Iris pigment epithelial cell (primary cell): ENCODE results near the gene CKM.

Source experiments
- DNase-seq: peaks from one replicate; pipeline ENCODE4 v3.0.0-alpha.2; 2011; ENCODE audit warnings: low read depth

CKM gene

GRCh38 chr19:45322744-45323281 is at the start of gene CKM:
Gene CKM (minus strand): TSS chr19:45322875. CDS start chr19:45319713, 3,162 bp downstream.
- DNase-seq, result no peak

GRCh38 chr19:45370410-45371204 is 47.9 kb upstream of the CKM start, which contains the start of gene ERCC2:
Gene ERCC2 (minus strand): TSS chr19:45370573. CDS start chr19:45370540, 33 bp downstream.
- peak; percentile 99 for DNase-seq

- DNase-seq, result no peak
These were observed 46.2 kb upstream of the CKM start for GRCh38 chr19:45368737-45369340.

GRCh38 chr19:45368127-45368526 is 45.5 kb upstream of the CKM start:
- DNase-seq, result no peak

GRCh38 chr19:45364696-45365095 is 42.0 kb upstream of the CKM start:
- DNase-seq, result no peak

- no peak for DNase-seq
These were observed 41.3 kb upstream of the CKM start for GRCh38 chr19:45363861-45364459.

DNA sequence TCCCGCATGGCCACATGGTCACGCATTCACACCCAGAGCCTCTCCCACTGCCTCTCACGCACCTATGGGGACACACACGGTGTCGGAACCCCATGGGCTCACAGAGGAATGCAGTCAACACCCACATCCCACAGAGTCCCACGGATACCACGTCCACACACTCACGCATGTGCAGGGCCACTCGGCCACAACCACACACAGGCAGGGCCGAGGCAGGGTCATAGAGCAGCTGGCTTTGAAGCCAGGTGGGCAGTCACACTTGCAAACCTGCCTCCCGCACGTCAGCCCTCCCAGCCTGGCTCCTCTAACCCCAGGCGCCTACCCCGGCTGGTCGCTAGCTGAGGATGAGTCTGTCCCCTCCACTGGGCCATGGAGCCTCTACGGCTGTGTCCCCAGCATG is 39.6 kb upstream of the CKM start:
- no peak for DNase-seq

DNA sequence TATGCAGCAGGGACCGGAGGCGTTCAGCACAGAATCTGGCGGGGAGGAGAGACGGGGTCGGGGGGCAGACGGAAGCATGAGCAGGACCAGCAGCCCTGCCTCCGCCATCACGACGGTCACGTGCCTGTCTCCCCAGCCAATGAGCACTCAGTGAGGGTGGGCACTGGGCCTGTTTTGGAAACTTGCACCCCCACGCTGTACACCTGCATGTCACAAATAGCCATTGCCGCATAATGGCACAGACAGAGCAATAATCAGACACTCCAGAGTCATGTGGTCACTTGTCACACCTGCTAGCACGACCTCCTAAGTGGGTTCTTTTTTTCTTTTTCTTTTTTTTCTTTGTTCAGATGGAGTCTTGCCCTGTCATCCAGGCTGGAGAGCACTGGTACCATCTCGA is 38.9 kb upstream of the CKM start:
- no peak for DNase-seq

- DNase-seq, result no peak
These were observed 35.6 kb upstream of the CKM start for GRCh38 chr19:45358213-45358792.

GRCh38 chr19:45357445-45357783 is 34.7 kb upstream of the CKM start:
- DNase-seq, result no peak

DNA sequence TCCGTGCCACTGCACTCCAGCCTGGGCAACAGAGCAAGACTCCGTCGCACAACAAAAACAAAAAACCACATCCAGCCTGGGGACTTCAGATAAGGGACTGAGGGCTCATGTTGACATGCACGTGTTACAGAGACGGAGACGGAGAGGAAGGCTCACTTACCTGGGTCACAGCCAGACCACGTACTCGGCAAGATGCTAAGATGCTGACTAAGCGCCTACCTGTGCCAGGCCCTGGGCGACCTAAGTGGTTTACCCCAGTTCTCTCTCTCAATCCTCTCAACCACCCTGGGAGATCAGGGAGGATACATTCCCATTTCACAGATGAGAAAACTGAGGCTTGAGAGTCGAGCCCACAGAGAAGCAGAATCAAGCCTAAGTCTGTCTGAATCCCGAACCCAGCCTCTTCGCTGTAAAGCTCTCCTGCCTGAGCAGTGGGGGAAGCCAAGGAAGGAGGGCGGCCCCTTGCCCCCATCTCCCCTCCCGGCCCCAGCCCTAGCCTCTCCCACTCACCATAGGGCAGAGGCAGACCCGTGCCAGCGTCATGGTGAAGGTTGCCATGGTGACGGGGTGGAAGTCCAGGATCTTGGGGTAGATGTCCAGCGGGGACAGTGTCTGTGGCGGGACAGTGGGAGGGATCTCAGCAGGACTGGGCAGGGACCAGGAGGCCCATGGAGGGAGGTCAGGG is 34.2 kb upstream of the CKM start:
- DNase-seq, result no peak

DNA sequence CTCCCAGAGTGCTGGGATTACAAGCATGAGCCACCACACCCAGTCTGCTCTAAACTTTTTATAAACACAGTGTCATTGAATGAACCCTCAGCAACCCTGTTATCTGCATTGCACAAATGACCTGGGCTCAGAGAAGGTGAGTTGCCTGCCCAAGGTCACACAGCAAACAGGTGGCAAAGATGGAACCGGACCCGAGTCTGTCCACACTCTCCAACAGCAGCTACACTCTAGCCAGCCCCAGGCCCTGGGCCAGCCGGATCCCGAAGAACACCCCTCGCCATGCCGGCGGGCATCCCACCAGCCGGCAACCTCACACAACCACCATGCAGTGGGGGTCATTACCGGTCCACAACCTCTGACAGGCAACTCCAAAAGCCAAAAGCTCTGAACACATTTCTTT is 33.2 kb upstream of the CKM start:
- no peak for DNase-seq

DNA sequence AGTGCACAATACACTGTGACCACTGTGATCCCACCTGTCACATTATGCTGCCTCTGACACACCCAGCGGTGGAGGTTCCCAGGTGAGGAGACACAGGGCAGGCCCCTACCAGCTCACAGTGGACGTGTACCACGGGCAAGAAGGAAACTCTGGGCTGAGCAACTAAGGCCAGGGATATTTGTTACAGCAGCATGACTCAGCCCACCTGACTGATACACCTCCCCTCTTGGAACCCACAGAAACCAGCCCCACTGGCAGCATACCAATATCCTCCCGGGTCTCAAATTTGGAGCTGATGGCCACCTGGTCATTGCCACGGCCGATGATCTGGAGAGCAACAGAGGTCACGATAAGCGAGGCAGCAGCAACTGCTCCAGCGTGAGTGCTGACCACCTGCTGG is 32.7 kb upstream of the CKM start:
- DNase-seq, result no peak

- DNase-seq, result no peak
These were observed 31.7 kb upstream of the CKM start for GRCh38 chr19:45354241-45354842.

- peak; percentile 15 for DNase-seq
These were observed 30.5 kb upstream of the CKM start for GRCh38 chr19:45352914-45353796.

DNA sequence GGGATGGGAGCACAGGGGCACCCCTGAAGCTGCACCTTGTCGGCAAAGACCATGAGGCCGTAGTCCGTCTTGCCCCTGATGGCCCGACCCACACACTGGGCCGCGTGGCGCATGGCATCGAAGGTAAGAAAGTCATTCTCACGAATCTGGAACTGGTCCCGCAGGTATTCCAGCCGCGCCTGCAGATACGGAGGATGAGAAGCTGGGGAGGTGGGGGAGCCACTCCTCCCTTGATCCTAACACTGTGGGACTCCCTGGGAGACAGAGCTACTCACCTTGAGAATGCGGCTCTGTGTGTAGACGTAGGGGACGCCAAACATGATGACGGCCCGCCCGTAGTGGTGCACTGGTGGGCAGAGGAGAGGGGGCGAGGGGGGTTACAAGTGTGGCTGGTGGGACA is 29.8 kb upstream of the CKM start:
- DNase-seq, result no peak

- no peak for DNase-seq
These were observed 29.4 kb upstream of the CKM start for GRCh38 chr19:45352062-45352461.

- DNase-seq, result no peak
These were observed 28.8 kb upstream of the CKM start for GRCh38 chr19:45351401-45351952.

- no peak for DNase-seq
These were observed 27.9 kb upstream of the CKM start for GRCh38 chr19:45350477-45351058.

DNA sequence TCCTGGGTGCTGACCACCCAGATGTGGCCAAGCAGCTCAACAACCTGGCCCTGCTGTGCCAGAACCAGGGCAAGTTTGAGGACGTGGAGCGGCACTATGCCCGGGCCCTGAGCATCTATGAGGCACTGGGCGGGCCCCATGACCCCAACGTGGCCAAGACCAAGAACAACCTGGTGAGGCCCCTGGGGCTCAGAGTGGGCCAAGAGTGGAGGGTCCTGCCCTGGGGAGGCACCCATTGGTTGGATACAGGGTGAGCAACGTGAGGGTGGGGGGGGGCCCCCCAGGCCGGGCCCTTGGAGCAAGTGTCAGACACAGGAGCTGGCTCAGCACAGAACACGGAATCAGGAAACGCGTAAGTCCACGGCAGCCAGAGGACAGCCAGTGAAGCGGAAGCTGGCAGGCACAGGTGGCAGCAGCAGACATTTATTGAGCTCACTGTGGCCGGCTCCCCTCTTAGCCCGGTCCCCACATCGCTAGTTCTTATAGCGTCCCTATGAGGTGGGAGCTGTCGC is 26.8 kb upstream of the CKM start:
- DNase-seq, result no peak
